ENCODE measurements around the gene NUDT22. TPM values are rescaled to one million over a fixed set of nuclear protein-coding genes. Genes with fewer than 3 reads are reported as not detected.

The NUDT22 gene
- total and polyA plus RNA-seq, 5 donors = 65.7 to 82.1 (median 76.9) TPM

Other genes with a start within 250 kb of the NUDT22 start
- 10 to 100 TPM; 44.9 to 55.8 (median 51.2) TPM for gene OTUB1, start 239.8 kb upstream of the NUDT22 start, total RNA-seq
- gene OTUB1, start 239.8 kb upstream of the NUDT22 start, polyA plus RNA-seq = 62.4 TPM
- gene FLRT1, start 190.3 kb upstream of the NUDT22 start, total RNA-seq = 1 to 10 TPM in 3 of 4 donors, under 1 TPM in 1; 0.92 to 2.0 (median 1.6) TPM
- 1.5 TPM for gene FLRT1, start 190.3 kb upstream of the NUDT22 start, polyA plus RNA-seq
- gene MACROD1, start 60.2 kb upstream of the NUDT22 start, total RNA-seq = 10 to 100 TPM; 40.4 to 62.2 (median 52.6) TPM
- 63.8 TPM for gene MACROD1, start 60.2 kb upstream of the NUDT22 start, polyA plus RNA-seq
- 100 to 1,000 TPM in 2 of 4 donors, 10 to 100 TPM in 2; 93.0 to 170 (median 122) TPM for gene STIP1, start 40.1 kb upstream of the NUDT22 start, total RNA-seq
- 99.7 TPM for gene STIP1, start 40.1 kb upstream of the NUDT22 start, polyA plus RNA-seq
- gene FERMT3, start 19.6 kb upstream of the NUDT22 start, total RNA-seq = 10 to 100 TPM in 3 of 4 donors, 1 to 10 TPM in 1; 5.9 to 17.5 (median 12.3) TPM
- 5.2 TPM for gene FERMT3, start 19.6 kb upstream of the NUDT22 start, polyA plus RNA-seq
- gene TRPT1, start 88 bp upstream of the NUDT22 start, total RNA-seq = 10 to 100 TPM; 55.3 to 78.1 (median 67.4) TPM
- gene TRPT1, start 88 bp upstream of the NUDT22 start, polyA plus RNA-seq = 95.4 TPM
- 10 to 100 TPM; 46.3 to 61.0 (median 49.5) TPM for gene DNAJC4, start 4.3 kb downstream of the NUDT22 start, total RNA-seq
- 95.7 TPM for gene DNAJC4, start 4.3 kb downstream of the NUDT22 start, polyA plus RNA-seq
- gene VEGFB, start 8.3 kb downstream of the NUDT22 start, total RNA-seq = 100 to 1,000 TPM; 290 to 377 (median 344) TPM
- gene VEGFB, start 8.3 kb downstream of the NUDT22 start, polyA plus RNA-seq = 340 TPM
- 10 to 100 TPM; 33.5 to 70.3 (median 64.4) TPM for gene FKBP2, start 14.8 kb downstream of the NUDT22 start, total RNA-seq
- gene FKBP2, start 14.8 kb downstream of the NUDT22 start, polyA plus RNA-seq = 173 TPM
- 100 to 1,000 TPM in 2 of 4 donors, 10 to 100 TPM in 2; 75.3 to 146 (median 105) TPM for gene PPP1R14B, start 20.7 kb downstream of the NUDT22 start, total RNA-seq
- gene PPP1R14B, start 20.7 kb downstream of the NUDT22 start, polyA plus RNA-seq = 99.9 TPM
- gene PLCB3, start 25.3 kb downstream of the NUDT22 start, total RNA-seq = 10 to 100 TPM; 10.9 to 14.2 (median 13.7) TPM
- 7.9 TPM for gene PLCB3, start 25.3 kb downstream of the NUDT22 start, polyA plus RNA-seq
- 100 to 1,000 TPM in 3 of 4 donors, 10 to 100 TPM in 1; 87.5 to 135 (median 111) TPM for gene BAD, start 58.4 kb downstream of the NUDT22 start, total RNA-seq
- 164 TPM for gene BAD, start 58.4 kb downstream of the NUDT22 start, polyA plus RNA-seq
- gene GPR137, start 59.6 kb downstream of the NUDT22 start, total RNA-seq = 10 to 100 TPM; 31.3 to 41.7 (median 38.5) TPM
- gene GPR137, start 59.6 kb downstream of the NUDT22 start, polyA plus RNA-seq = 35.2 TPM
- gene KCNK4, start 65.0 kb downstream of the NUDT22 start, total RNA-seq = not detected
- 0.05 TPM for gene KCNK4, start 65.0 kb downstream of the NUDT22 start, polyA plus RNA-seq
- not detected for gene CATSPERZ, start 74.1 kb downstream of the NUDT22 start, total RNA-seq
- gene CATSPERZ, start 74.1 kb downstream of the NUDT22 start, polyA plus RNA-seq = 0.14 TPM
- gene ESRRA, start 79.2 kb downstream of the NUDT22 start, total RNA-seq = 100 to 1,000 TPM; 132 to 171 (median 141) TPM
- 199 TPM for gene ESRRA, start 79.2 kb downstream of the NUDT22 start, polyA plus RNA-seq
- 100 to 1,000 TPM in 3 of 4 donors, 10 to 100 TPM in 1; 91.7 to 103 (median 102) TPM for gene TRMT112, start 91.3 kb downstream of the NUDT22 start, total RNA-seq
- gene TRMT112, start 91.3 kb downstream of the NUDT22 start, polyA plus RNA-seq = 144 TPM
- gene PRDX5, start 91.8 kb downstream of the NUDT22 start, total RNA-seq = 100 to 1,000 TPM; 258 to 356 (median 315) TPM
- 683 TPM for gene PRDX5, start 91.8 kb downstream of the NUDT22 start, polyA plus RNA-seq
- 10 to 100 TPM in 3 of 4 donors, 1 to 10 TPM in 1; 5.9 to 14.4 (median 11.6) TPM for gene CCDC88B, start 113.9 kb downstream of the NUDT22 start, total RNA-seq
- gene CCDC88B, start 113.9 kb downstream of the NUDT22 start, polyA plus RNA-seq = 25.1 TPM
- 10 to 100 TPM; 17.0 to 17.6 (median 17.1) TPM for gene RPS6KA4, start 132.9 kb downstream of the NUDT22 start, total RNA-seq
- gene RPS6KA4, start 132.9 kb downstream of the NUDT22 start, polyA plus RNA-seq = 12.8 TPM